Stimulated activated CD4-positive, alpha-beta T cell treated with anti-CD3 and anti-CD28 coated beads, Interleukin-15, amount 100 ng/mL, for 24 hours (primary cell): Measurements from ENCODE around the gene MYO18B.

Experiments used
- DNase-seq: peaks from one replicate; pipeline ENCODE4 v3.0.0-alpha.2; 2020

The MYO18B gene

DNA sequence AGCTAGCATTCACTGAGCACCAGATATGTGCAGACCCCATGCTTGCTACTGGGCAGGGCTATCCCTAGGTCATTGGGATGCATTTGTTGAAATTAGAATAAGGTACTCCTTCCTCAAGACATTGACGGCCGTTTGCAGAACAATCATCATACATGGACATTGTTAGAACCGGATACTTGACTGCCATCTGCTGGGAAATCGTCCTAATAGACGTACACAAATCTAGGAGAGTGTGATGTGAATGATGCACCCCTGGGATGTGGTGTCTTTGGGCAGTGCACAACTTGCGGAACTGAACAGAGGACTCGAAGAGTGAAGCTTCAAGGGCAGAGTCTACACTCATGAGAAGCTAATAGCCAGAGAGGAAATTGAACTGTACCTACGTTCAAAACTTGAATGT, 35.9 kb downstream of the MYO18B start:
- DNase-seq = no peak

DNA sequence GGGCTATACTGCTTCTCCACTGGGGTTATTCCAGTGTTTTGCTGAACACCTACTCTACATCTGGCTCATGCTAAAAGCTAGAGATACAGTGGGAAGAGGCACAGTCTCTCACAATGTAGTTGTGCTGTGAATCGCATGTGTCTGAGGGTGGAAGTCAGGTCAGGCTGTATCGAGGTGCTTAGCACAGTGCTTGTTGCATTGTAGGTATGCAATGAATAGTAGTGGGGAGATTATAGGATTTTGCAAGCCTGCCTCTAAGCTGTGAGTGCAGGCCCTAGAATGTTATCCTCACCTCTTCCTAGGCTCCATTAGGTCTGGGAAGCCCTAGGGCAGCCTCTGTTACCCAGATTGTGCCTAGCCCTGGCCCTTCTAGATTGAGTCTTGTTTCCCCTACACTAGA, 37.4 kb downstream of the MYO18B start:
- DNase-seq = no peak

DNA sequence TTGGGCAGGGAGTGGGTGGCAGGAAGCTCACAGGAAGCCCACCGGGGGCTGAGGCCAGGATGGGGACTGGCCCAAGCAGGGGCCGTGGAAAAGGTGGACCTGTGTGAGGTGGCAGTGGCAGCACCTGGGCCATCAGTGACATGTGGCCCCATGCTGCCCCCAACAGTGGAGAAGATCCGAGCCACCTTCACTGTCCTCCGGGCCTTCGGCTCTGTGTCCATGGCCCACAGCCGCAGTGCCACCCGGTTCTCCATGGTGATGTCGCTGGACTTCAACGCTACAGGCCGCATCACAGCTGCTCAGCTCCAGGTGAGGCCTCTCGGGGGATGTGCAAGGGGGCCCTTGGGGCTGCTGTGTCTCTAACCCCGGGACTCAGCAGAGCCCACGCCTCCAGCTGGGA, 37.9 kb downstream of the MYO18B start:
- DNase-seq = no peak

DNA sequence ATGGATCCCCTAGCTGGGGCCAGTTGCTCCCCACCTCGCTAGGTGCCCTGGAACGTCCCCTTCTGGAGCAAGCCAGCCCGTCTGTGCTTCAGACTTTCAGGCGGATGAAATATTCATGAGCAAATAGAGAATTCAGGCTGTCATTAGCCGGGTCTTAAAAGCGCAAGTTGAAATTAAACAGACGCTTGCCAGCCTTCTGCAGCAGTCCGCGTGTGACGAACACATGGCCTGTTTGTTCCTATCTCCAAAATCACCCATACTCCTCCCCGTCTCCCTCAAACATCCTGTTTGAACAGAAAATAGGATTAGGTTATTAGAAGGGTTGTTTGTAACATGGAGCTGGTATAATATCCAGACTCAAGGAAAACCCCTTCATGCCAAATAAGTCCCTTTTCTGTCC, 38.7 kb downstream of the MYO18B start:
- DNase-seq = no peak

DNA sequence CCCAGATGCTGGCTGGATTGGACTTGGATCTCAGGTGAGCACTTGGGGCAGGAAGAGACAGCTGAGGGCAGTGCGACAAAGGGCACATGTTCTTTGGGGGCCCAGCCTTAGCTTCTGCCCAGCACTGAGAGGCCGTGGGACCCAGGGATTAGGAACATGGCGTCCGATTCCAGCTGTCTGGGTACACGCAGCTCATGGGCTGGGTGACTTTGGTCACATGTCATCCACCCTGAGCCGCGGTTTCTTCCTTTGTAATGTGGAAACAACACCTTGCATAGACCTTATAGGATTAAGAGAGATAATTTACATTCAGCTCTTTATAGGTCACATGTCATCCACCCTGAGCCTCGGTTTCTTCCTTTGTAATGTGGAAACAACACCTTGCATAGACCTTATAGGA, 39.8 kb downstream of the MYO18B start:
- DNase-seq = no peak

DNA sequence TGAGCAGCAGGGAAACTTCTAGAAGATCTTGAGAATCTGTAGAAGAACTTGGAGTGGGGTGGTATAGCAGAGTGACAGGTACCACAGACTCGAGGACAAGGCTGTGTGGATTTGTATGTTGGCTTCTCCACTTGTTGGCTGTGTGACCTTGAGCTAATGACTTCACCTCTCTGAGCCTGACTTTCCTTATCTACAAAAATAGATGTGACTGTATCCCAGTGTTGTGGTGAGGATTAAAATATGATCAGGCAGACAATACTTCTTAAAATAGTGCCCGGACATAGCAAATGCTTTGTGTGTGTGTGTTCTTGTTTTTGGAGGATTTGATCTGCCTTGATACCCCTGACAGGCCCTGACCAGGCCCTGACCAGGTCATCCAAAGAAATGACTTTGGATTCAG, 40.8 kb downstream of the MYO18B start:
- no peak for DNase-seq

DNA sequence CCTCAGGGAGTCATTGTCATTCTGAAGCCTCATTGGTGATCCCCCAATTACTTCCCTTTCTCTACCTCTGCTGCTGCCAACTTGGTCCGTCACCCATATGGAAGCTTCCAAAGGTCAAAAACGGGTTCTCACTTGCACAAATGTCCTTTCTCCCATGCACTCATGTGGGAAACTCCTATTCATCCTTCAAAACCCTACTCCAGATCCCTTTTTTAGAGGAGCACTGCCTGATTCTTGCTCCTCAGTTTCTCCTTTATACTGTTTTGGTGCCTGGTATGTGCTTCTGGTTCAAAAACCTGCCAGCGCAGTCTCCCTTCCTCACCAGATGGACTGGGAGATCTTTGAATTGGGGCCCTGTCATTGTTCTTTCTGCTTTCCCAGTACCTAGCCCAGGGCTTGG, 41.9 kb downstream of the MYO18B start:
- no peak for DNase-seq

DNA sequence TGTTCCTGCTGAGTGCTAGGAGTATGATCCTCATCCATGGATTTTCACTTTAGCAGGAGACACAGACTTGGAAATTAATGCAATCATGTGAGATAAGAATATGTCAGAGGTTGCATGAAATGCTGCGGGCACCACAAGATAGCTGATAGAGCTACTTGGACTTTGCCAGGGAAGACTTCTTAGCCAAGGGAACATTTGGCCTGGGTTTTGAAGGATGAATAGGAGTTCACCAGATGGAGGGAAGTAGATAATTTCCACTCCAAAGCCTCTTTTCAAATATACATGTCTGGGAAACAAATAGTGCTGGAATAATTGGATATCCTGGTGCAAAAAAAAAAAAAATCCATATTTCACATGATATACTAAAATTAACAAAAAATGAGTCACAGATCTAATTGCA, 44.2 kb downstream of the MYO18B start:
- DNase-seq = no peak

DNA sequence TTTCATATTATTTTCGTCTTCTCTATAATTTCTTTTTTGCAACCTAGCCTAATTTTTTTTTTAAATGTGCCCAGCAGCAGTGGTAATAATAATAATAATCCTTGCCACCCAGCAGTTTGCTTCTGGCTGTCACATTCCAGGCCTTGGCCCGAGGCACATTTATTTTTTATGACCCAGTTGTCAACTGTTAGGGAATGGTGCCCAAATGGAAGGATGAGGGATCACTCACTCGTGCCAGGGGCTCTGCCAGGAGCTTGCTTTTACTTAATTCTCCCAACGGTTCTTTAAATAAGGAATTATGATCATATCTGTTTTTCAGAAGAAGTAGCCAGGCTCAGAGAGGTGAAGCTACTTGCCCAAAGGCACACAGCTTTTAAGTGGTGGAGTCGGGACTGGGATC, 49.6 kb downstream of the MYO18B start:
- no peak for DNase-seq

DNA sequence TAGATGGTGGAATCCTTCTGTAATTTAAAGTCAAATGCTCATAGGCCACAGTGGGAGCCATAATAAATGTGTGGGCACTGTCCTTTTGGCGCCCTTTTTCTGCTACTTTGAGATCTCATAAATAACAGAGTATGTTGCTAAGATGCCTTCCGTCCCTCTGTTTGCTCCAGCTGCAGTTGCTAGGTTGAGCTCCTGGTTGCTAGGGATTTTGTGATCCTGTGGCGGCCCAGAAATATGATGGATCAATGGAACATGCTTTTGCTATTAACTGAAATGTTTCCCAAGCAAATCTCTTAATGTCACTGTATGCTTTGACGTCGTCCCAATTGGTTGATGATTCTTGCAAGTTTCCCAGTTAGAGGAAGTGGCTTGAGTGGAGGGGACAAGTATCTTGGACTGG, 53.5 kb downstream of the MYO18B start:
- no peak for DNase-seq

DNA sequence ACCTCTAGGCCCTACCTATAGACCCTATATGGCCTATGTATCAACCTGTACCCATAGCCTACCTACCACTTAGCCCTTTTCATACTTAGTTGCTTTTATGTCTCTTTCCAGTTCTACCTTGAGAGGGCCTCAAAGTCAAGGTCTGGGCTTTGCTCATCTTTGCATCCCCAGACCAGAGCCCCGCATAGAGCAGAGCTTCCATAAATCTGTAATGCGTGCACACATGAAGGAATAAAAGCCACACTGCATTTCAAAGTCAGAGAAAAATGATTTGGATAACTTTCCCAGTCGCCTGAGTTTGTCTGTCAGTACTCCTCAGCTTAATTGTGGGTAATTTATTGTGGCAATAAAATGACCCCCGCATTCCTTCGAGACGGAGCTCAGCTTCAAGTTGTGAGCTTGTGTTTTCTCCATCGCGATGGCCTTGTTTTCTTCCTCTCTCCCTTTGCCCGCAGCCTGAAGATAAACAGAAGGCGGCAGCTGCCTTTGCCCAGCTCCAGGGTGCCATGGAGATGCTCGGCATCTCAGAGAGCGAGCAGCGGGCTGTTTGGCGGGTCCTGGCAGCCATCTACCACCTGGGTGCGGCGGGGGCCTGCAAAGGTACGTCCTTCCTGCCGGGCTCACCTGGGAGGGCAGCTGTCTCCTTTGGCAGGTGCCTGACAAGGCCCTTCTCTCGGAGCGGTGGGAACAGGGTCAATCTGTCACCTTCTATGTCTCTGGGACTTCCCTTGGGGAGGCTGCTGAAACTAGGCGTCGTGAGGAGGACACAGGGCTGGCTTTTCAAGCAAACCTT, 55.7 kb downstream of the MYO18B start:
- DNase-seq = no peak

DNA sequence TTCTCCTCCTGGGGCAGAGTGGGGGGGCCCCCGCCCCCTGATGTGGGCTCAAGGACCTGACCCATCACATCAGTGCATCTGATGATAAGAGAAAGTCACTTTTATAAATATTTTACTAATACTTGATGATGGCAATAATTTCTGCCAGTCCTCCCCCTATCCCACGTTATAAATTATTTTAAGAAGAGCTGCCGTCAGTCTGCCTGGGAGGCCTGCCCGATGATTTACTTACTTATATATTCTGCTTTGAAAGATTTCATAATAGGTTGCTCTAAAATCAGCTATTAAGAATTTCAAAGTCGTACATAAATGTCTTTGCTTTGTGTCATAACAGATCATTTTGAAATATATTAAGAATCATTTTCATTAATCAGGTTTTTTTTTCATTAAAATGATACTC, 58.8 kb downstream of the MYO18B start:
- no peak for DNase-seq

DNA sequence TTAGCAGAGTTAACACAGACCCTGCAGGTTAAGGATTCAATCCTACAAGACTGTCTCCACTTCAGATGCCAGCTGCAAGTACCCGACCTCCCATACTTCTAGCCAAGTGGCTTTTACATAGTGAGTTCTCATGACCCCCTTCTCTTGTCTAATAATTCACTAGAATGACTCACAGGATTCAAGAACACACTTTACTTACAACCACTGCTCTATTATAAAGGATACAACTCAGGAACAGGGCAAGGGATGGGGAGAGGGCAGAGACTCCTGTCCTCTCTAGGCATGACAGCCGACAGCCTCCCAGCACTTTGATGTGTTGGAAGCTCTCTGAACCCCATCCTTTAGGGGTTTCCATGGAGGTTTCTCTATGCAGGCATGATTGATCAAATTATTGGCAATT, 60.0 kb downstream of the MYO18B start:
- DNase-seq = no peak

DNA sequence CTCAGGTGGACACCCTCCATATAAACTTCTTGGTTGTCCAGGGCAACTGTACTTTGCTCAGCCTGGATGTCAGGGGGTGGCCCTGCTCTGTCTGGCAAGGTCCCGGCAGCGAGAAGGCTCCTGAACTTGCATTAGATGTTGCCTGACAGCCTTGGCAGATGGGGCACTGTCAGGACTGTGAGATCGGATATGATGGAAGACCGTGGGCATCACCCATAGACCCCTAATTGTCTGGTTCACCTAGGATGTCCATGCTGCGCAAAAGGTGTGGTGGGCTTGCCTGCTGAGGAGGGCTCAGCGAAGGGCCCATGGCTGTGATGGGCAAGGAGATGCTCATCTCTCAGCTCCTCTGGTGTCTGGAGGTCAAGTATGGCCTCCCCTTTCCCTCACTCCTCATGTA, 62.7 kb downstream of the MYO18B start:
- no peak for DNase-seq

DNA sequence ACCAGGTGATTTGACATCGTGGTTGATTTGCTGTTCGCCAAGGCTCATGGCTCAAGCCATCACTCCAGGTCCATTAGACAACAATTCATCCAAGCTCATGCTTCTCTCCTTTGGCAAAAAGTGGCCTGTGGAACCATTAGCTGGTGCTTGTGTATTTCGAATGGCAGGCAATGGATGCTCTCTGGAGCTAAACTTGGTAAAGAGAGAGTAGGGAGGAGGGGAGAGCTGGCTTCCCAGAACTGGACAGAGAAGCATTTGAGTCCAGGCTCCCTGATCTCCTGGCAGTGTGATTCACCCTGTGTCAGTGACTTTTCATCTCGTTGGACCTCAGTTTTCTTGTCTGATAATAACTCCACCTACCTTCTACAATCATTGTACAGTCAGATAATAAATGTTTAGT, 64.6 kb downstream of the MYO18B start:
- no peak for DNase-seq

DNA sequence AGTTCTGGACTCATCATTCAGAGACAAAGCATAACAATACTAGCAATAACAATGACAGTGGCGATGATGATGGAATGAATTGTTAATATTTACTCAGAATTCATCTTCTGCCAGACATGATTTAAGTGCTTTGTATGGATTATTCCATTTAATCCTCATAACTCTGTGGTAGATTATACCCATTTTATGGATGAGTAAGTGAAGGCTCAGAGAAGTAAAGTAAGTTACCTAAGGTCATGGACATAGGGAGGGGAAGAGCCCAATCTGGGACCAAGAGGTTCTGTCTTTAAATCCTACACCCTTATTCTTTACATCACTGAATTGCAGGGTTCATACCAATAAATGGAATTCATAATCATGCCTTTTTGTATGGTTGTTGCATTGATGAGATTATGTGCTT, 72.7 kb downstream of the MYO18B start:
- DNase-seq = no peak

DNA sequence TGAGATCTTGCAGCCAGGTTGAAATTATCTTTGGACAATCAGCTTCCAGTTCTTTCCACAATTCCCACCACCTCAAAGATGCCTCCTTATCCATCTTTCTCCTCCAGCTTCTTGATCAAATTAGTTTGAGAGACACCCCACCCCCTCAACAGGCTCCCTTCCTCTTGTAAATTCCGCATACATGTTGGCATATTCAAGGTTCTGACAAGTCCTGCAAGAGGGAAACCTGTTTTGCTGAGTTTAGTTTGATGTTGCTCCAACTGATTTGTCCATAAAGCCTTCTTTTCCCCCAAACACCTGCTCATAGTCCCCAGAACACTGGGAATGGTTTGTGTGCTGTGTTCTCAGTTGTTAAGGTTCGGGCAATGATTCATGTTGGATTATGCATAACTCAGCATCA, 73.6 kb downstream of the MYO18B start:
- DNase-seq = no peak

DNA sequence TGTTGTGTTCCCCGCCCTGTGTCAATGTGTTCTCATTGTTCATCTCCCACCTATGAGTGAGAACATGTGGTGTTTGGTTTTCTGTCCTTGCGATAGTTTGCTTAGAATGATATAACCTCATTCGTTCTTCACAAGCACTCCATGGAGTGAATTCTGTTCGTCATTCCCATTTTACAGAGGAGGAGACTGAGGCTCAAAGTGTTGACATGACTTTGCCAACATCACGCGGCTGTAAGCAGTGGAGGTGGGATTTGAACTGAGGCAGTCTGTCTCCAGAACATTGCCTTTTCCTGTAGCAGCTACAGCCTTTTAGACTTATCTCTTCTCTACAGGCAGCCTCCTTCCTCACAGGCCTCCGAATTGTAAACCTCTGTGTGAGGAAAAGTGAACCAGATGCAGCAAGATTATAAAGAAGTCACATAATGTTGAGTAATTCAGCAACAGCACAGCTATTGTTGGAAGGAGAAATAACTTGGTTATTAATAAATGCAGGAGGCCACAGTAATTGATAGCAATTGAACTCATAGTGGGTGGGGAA, 74.6 kb downstream of the MYO18B start:
- no peak for DNase-seq

DNA sequence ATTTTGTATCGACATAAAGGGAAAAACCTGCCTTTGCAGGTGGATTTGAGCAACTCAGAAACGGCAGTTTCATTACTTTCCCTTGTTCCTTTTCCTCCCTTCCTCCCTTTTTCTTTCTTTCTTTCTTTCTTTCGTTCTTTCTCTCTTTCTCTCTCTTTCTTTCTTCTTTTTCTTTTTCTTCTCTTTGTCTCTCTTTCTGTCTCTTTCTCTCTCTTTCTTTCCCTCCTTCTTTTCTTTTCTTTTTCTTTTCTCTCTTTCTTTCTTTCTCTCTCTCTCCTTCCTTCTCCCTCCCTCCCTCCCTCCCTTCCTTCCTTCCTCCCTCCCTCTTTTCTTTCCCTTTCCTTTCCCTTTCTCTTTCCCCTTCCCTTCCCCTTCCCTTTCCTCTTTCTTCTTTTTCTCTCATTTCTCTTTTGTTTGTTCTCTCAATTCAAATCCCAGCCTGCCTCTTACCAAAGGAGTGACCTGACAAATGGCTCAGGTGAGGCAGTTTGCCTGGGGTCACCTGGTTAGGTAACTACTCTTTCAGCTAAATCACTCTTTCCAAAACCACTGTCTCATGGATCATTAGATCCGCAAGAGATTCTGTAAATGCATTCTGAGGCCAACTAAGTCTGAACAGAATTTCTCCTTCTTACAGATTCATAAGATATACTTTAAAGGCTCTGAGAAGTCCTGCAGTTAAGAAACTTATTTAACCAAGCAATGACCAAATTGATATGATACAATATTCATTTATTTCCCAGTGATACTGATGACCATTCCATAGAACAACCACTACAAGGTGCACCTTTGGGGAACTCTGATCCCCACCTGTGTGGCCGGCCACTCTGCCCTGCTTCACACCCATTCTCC, 75.3 kb downstream of the MYO18B start:
- no peak for DNase-seq

DNA sequence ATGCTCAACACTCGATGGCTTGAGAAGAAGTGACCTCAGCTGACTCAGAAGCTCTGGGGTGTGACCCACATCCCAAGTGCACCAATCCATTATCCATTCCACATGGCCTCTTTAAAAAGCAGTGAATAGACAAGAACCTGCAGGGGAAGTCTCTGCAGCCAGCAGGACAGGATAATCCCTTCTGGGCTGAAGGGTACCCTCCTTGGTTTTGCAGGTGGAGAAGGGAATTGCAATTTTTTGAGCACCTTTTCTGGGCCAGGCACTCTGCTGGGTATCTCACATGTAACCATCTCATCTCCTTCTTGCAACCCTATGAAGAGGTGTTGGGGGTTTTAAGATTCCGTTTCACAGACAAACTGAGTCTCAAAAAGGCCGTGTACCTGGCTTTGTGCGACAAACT, 76.6 kb downstream of the MYO18B start:
- no peak for DNase-seq

DNA sequence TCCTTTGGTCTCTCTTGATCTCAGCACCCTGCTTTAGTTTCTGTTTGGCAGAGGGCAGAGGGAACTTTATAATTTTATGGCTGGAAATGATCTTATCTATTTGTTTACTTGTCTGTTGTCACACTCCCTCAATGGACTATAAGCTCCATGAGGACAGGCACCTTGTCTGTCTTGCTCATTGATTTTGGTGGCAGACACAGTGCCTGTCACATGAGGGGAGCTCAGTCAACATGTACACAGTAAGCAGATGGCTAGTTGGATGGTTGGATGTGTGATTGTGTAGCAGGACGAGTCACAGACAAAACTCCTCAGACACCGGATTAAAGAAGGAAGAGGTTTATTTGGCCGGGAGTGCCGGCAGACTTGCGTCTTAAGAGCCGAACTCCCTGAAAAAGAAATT, 80.4 kb downstream of the MYO18B start:
- DNase-seq = no peak

DNA sequence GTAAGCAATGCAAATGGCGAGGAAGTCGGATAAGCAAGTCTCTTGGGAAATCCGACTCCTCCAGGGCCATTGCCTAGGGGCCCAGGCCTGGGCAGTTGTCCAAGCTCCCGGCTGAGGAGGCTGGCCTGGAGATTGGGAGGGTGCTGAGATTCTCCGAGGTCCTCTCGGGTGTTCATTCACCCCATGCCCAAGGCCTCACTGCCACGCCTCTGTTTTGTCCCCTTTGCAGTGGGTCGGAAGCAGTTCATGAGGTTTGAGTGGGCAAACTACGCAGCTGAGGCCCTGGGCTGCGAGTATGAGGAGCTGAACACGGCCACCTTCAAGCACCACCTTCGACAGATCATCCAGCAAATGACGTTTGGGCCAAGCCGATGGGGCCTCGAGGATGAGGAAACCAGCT, 81.3 kb downstream of the MYO18B start:
- DNase-seq = no peak

DNA sequence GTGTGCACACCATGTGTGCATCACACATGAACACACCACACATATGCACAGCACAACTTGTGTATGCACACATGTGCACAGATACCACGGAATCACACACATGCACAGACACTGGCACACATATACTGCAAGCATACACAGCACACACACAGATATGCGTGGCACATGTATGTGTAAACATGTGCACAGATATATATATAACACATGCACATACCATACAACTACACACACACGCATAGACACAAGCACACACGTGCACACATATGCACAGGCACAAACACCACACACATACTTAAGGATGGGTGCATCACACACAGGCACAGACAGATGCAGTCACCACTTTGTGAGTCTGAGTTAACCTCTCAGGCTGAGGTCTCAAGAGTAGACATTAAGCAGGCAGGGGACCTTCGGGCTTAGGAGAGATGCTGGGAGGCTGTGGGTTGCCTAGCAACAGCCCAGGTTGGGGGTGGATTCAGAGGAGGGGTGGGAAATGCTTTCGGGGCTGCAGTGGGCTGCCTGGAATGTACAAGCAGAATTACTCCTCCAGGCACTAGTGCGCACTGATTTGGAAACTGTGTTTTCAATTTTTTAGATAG, 82.9 kb downstream of the MYO18B start:
- no peak for DNase-seq

DNA sequence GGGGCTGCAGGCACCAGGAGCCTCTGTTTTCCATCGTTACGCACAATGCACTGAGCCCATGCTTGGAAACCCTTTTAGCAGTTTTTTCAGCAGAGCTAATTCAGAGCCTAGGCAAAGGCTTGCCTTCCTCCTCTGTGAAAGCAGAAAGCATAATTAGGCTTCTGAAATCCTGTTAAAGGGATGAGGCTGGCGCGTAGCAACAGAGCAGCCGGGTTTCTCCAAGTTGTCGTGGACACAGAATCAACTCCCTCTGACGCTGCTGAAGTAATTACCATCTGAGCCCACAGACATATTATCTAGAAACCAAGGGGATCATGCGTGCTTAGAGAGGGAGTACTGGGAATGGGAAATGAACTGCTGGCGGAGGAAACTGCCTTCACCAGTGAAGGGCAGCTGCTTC, 85.4 kb downstream of the MYO18B start:
- no peak for DNase-seq
